Cardiac fibroblast (primary cell): ENCODE results near the gene RGS7.

ENCODE experiments used
- DNase-seq, 2 donors: peaks; one replicate each; pipeline versions ENCODE4 v3.0.0 to v3.0.0-alpha.2; 2010; ENCODE audit warnings: low read depth in 2 of 2
- H3K4me3 ChIP-seq, 2 donors: replicated peaks in 1 of 2; 1 replicate in 1 of 2; 2 replicates in 1 of 2; pipeline ENCODE4 v1.5.1; 2011; ENCODE audit warnings: low read depth in 2 of 2, low read length in 2 of 2, mild to moderate bottlenecking in 2 of 2, moderate library complexity in 1 of 2
- CTCF ChIP-seq: IDR thresholded peaks from one replicate; pipeline ENCODE4 v1.5.1; 2011; ENCODE audit warnings: low read depth, mild to moderate bottlenecking, low read length, inconsistent platforms

The RGS7 gene

GRCh38 chr1:241203817-241204216 lies 153.2 kb downstream of the RGS7 start:
- H3K4me3 ChIP-seq = no peak overlapping the region
- TF ChIP-seq CTCF = no peak
- DNase-seq = no peak

DNA sequence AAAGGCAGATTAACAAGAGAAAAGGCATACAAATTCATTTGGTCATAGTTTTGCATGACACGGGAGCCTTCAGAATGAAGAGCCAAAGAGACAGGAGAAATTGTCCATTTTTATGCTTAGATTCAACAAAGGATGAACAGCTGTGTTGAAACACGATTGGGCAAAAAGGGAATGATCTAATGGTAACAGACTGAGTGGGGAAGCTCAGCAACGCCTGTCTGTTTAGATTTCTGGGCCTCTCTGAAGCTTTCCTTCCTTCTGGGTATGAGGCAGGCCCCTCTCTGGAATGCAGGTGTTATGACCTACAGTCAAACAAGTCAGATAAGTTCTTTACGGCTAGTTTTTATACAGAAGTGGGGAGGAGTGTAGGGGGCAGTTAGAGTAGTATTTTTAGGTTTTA lies 154.6 kb downstream of the RGS7 start:
- no peak for TF ChIP-seq CTCF
- DNase-seq = peak in 1 of 2 donors; percentile 6
- no peak overlapping the region for H3K4me3 ChIP-seq

GRCh38 chr1:241186716-241187115 lies 170.3 kb downstream of the RGS7 start:
- no peak for DNase-seq
- no peak overlapping the region for H3K4me3 ChIP-seq
- no peak for TF ChIP-seq CTCF

GRCh38 chr1:241181971-241182370 lies 175.0 kb downstream of the RGS7 start:
- no peak for DNase-seq
- no peak for TF ChIP-seq CTCF
- no peak overlapping the region for H3K4me3 ChIP-seq

DNA sequence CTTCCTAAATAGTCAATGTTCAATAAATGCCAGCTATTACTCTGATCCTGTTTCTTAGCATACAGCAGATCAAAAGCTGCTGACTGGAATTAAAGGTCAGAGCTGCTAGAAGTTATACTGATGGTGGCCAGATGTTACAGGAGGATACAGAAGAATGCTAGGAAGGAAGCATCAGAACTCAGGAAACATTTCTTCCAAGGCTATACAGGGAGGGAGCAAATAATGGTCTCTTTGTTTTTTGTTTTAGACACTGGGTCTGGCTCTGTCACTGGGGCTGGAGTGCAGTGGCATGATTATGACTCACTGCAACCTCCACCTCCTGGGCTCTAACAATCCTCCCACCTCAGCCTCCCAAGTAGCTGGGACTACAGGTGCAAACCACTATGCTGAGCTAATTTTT lies 175.5 kb downstream of the RGS7 start:
- H3K4me3 ChIP-seq = no peak overlapping the region
- no peak for TF ChIP-seq CTCF

DNA sequence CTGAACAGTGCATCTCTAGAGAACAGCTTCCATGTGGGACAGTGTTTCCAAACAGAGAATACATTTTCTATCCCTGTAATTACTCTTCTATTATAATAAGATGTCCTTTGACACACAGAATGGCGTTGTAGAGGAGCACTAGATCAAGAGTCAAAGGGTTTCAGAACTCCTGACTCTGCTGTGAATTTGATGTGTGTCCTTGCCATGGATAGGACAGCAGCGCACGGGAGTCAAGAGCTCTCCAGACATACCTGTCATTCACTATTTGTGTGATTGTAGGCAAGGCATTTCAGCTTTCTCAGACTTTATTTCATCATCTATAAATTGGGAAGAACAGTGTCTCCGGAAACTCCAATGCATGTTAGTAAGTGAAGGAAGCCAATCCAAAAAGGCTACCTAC lies 176.4 kb downstream of the RGS7 start:
- no peak overlapping the region for H3K4me3 ChIP-seq
- DNase-seq = no peak
- no peak for TF ChIP-seq CTCF

More for the DNA sequence above, 175.5 kb downstream of the RGS7 start:
- DNase-seq = no peak

- no peak overlapping the region for H3K4me3 ChIP-seq
- TF ChIP-seq CTCF = no peak
- no peak for DNase-seq
These were observed 179.3 kb downstream of the RGS7 start for GRCh38 chr1:241177660-241178059.
